H54 (cell line): ENCODE results near the gene CAGE1.

Source experiments
- DNase-seq: peaks from one replicate; pipeline ENCODE4 v3.0.0; 2011; ENCODE audit warnings: low spot score, mixed read lengths; ENCODE audit not compliant: insufficient read length
- FAIRE-seq: peaks from 3 replicates; lab custom pipeline; 2011; peaks lifted over from hg19 to GRCh38; lab: Jason Lieb, UNC
- POLR2A ChIP-seq: IDR thresholded peaks from 2 replicates; pipeline ENCODE4 v1.6.1; 2011; ENCODE audit warnings: low read depth, mild to moderate bottlenecking, low read length

Gene CAGE1

GRCh38 chr6:7389451-7390225 lies at the start of gene CAGE1, which contains the start of gene RIOK1:
Gene CAGE1 (minus strand): TSS chr6:7389742. CDS start chr6:7387173, 2,569 bp downstream.
Gene RIOK1 (plus strand): TSS chr6:7389808. CDS start chr6:7390003, 195 bp downstream.
- TF ChIP-seq POLR2A = peak; percentile 74
- peak; percentile 92 for DNase-seq
- no peak for FAIRE-seq

- DNase-seq = no peak
- no peak for FAIRE-seq
- TF ChIP-seq POLR2A = no peak
These were observed 49.7 kb upstream of the CAGE1 start for GRCh38 chr6:7439228-7439627.

- DNase-seq (no peak), FAIRE-seq (no peak)
- no peak for TF ChIP-seq POLR2A
These were observed 48.5 kb upstream of the CAGE1 start for GRCh38 chr6:7438011-7438410.

GRCh38 chr6:7434672-7435071 lies 45.1 kb upstream of the CAGE1 start:
- DNase-seq (no peak), FAIRE-seq (no peak)
- TF ChIP-seq POLR2A = no peak

- TF ChIP-seq POLR2A = no peak
- no peak for DNase-seq
- no peak for FAIRE-seq
These were observed 43.6 kb upstream of the CAGE1 start for GRCh38 chr6:7433121-7433617.

- TF ChIP-seq POLR2A = no peak
These were observed 43.0 kb upstream of the CAGE1 start for GRCh38 chr6:7432391-7433120.

GRCh38 chr6:7431674-7432390 lies 42.3 kb upstream of the CAGE1 start:
- TF ChIP-seq POLR2A = no peak
- DNase-seq (no peak), FAIRE-seq (no peak)

More at GRCh38 chr6:7432391-7433120, 43.0 kb upstream of the CAGE1 start:
- no peak for FAIRE-seq
- no peak for DNase-seq

GRCh38 chr6:7431313-7431673 lies 41.8 kb upstream of the CAGE1 start:
- FAIRE-seq (no peak), DNase-seq (no peak)
- no peak for TF ChIP-seq POLR2A

- no peak for FAIRE-seq
- DNase-seq = no peak
- TF ChIP-seq POLR2A = no peak
These were observed 37.1 kb upstream of the CAGE1 start for GRCh38 chr6:7426447-7427169.

- DNase-seq (no peak), FAIRE-seq (no peak)
- TF ChIP-seq POLR2A = no peak
These were observed 36.3 kb upstream of the CAGE1 start for GRCh38 chr6:7425808-7426190.

- FAIRE-seq (no peak), DNase-seq (no peak)
- TF ChIP-seq POLR2A = no peak
These were observed 35.6 kb upstream of the CAGE1 start for GRCh38 chr6:7424967-7425807.

GRCh38 chr6:7424058-7424457 lies 34.5 kb upstream of the CAGE1 start:
- FAIRE-seq = no peak
- DNase-seq = no peak
- no peak for TF ChIP-seq POLR2A
